Stomach (tissue), 9 donors: ENCODE results near the gene TFAM. TPM values are rescaled to one million over a fixed set of nuclear protein-coding genes. Genes with fewer than 3 reads are reported as not detected.

Experiments used
- DNase-seq, 2 donors: peaks; one replicate each; pipeline versions ENCODE4 v3.0.0 to v3.0.0-alpha.2; 2013 to 2019
- H3K27ac ChIP-seq, 5 donors: fragments of 200-600 bp in 4 of 5; sonication (generic) in 4 of 5; one replicate each; pipeline ENCODE4 v1.5.1; 2013 to 2019; ENCODE audit warnings: mild to moderate bottlenecking in 1 of 5, moderate library complexity in 1 of 5
- H3K27me3 ChIP-seq, 3 donors: fragments of 200-600 bp; sonication (generic); one replicate each; pipeline ENCODE4 v1.5.1; 2017 to 2019; ENCODE audit warnings: mixed run types in 1 of 3
- H3K36me3 ChIP-seq, 4 donors: fragments of 200-600 bp; sonication (generic); 1 replicate in 3 of 4; 2 replicates in 1 of 4; pipeline ENCODE4 v1.5.1; 2016 to 2019
- H3K4me1 ChIP-seq, 4 donors: fragments of 200-600 bp; sonication (generic); one replicate each; pipeline ENCODE4 v1.5.1; 2016 to 2019
- H3K4me3 ChIP-seq, 4 donors: fragments of 200-600 bp; sonication (generic) in 3 of 4; one replicate each; pipeline ENCODE4 v1.5.1; 2016 to 2019; ENCODE audit warnings: mild to moderate bottlenecking in 1 of 4
- H3K9me3 ChIP-seq, 4 donors: fragments of 200-600 bp; sonication (generic); one replicate each; pipeline ENCODE4 v1.5.1; 2016 to 2019
- CTCF ChIP-seq, 7 experiments: fragments of 450-650 bp in 4 of 7; fragments of 200-600 bp in 3 of 7; sonication (generic) in 3 of 7; IDR thresholded peaks; one replicate each; pipeline ENCODE4 v1.5.1; 2016 to 2019; ENCODE audit warnings: antibody characterized with exemption in 7 of 7, control low read depth in 2 of 7, mild to moderate bottlenecking in 1 of 7
- EP300 ChIP-seq: sonication (generic); formaldehyde crosslinking; IDR thresholded peaks from one replicate; pipeline ENCODE4 v1.6.1; 2017; ENCODE audit warnings: antibody characterized with exemption
- POLR2A ChIP-seq, 4 donors: fragments of 450-650 bp; IDR thresholded peaks; one replicate each; pipeline ENCODE4 v1.6.1; 2016; ENCODE audit warnings: antibody characterized with exemption in 4 of 4, control low read depth in 2 of 4, mild to moderate bottlenecking in 1 of 4, moderate library complexity in 1 of 4
- POLR2AphosphoS5 ChIP-seq, 3 donors: sonication (generic); formaldehyde crosslinking; IDR thresholded peaks; one replicate each; pipeline ENCODE4 v1.6.1; 2016; ENCODE audit warnings: antibody characterized with exemption in 3 of 3
- WGBS, 5 donors: extraction: QIAGEN DNeasy Blood & Tissue Kit in 3 of 5; methylation state at CpG; one replicate each; pipeline versions ENCODE4 v1.1.5 to v1.1.7; 2013 to 2018; 5-methylcytosine and 5-hydroxymethylcytosine counted together
- intact Hi-C: fragments of 100-400 bp; cut with DNase I; formaldehyde crosslinking; loops from one replicate; pipeline ENCODE4 v1.15.1; 2023; ENCODE audit warnings: low total_unique reads
- polyA plus RNA-seq, 3 donors: library from polyadenylated mRNA; stranded (reverse); fragments of 200-250 nt; gene quantifications; one replicate each; pipeline ENCODE4 v1.2.3, GENCODE V29; 2013
- total RNA-seq, 5 donors: library from RNA; depleted of rRNA; stranded (reverse); fragments of >200 nt; gene quantifications; one replicate each; pipeline versions ENCODE4 v1.1.0 to v1.2.3, GENCODE V29; 2014 to 2016
- donor health status: healthy with polysubstance abuse.
- donor health status: Bipolar disorder and iron deficiency.
- donor health status: healthy.

The TFAM gene
- total and polyA plus RNA-seq, 8 donors, result 4.9 to 39.7 (median 16.8) TPM

GRCh38 chr10:58431903-58432302 lies 46.7 kb downstream of the TFAM start:
- no peak for DNase-seq
- Histone ChIP-seq H3K27me3 (no peaks in the 10 kb centered on the region), H3K27ac (no peak overlapping the region), H3K9me3 (no peaks in the 10 kb centered on the region), H3K4me3 (no peak overlapping the region), H3K4me1 (peaks cover 0 to 4% (median 0%) of the 10 kb centered on the region in 4 donors), H3K36me3 (no peaks in the 10 kb centered on the region)
- TF ChIP-seq CTCF (IDR thresholded peaks at IDR 0.05) (no peak), POLR2AphosphoS5 (IDR thresholded peaks at IDR 0.05) (no peak), POLR2A (IDR thresholded peaks at IDR 0.05) (no peak), EP300 (no peak)
- intact Hi-C loops, result no loop called here
- 82 to 91% (median 88%) methylated on average over 2 of the region's 2 CpGs for WGBS, 5 donors

- Histone ChIP-seq H3K27me3 (no peaks in the 10 kb centered on the region), H3K27ac (no peak overlapping the region), H3K36me3 (no peaks in the 10 kb centered on the region), H3K4me3 (no peak overlapping the region), H3K4me1 (peaks cover 0 to 4% (median 0%) of the 10 kb centered on the region in 4 donors), H3K9me3 (no peaks in the 10 kb centered on the region)
- peak in 1 of 2 donors; percentile 51 for DNase-seq
- TF ChIP-seq POLR2A (IDR thresholded peaks at IDR 0.05), result no peak
- no peak for TF ChIP-seq POLR2AphosphoS5 (IDR thresholded peaks at IDR 0.05)
- TF ChIP-seq CTCF (IDR thresholded peaks at IDR 0.05), result no peak
- no peak for TF ChIP-seq EP300
- WGBS, 5 donors, result 59 to 81% (median 66%) methylated on average over 2 of the region's 2 CpGs
- intact Hi-C loops, result no loop called here
These were observed 47.9 kb downstream of the TFAM start for GRCh38 chr10:58433066-58433465.

GRCh38 chr10:58433571-58433970 lies 48.4 kb downstream of the TFAM start:
- DNase-seq, result no peak

GRCh38 chr10:58435297-58435985 lies 50.2 kb downstream of the TFAM start:
- no peaks in the 10 kb centered on the region for H3K36me3 ChIP-seq
- no peak for DNase-seq
- peaks cover 0 to 4% (median 0%) of the 10 kb centered on the region in 4 donors for H3K4me1 ChIP-seq
- peak overlapping the region in 1 of 5 donors; percentile 41 for H3K27ac ChIP-seq
- H3K9me3 ChIP-seq, result peaks cover 0 to 9% (median 0%) of the 10 kb centered on the region in 4 donors
- no peak overlapping the region for H3K4me3 ChIP-seq
- WGBS, 5 donors, result 30 to 62% (median 44%) methylated on average over 2 of the region's 2 CpGs
- intact Hi-C loops, result no loop called here
- TF ChIP-seq CTCF (IDR thresholded peaks at IDR 0.05), result no peak
- no peak for TF ChIP-seq POLR2A (IDR thresholded peaks at IDR 0.05)
- peak in 2 of 3 donors; percentile 55 to 74 for TF ChIP-seq POLR2AphosphoS5 (IDR thresholded peaks at IDR 0.05)
- TF ChIP-seq EP300, result no peak
- no peaks in the 10 kb centered on the region for H3K27me3 ChIP-seq

More at GRCh38 chr10:58433571-58433970, 48.4 kb downstream of the TFAM start:
- Histone ChIP-seq H3K9me3 (no peaks in the 10 kb centered on the region), H3K4me1 (peaks cover 0 to 4% (median 0%) of the 10 kb centered on the region in 4 donors), H3K36me3 (no peaks in the 10 kb centered on the region), H3K27ac (no peak overlapping the region), H3K27me3 (no peaks in the 10 kb centered on the region), H3K4me3 (no peak overlapping the region)
- 77 to 87% (median 82%) methylated on average over 5 of the region's 5 CpGs for WGBS, 5 donors
- TF ChIP-seq EP300, result no peak
- no peak for TF ChIP-seq POLR2A (IDR thresholded peaks at IDR 0.05)
- TF ChIP-seq CTCF (IDR thresholded peaks at IDR 0.05), result no peak
- TF ChIP-seq POLR2AphosphoS5 (IDR thresholded peaks at IDR 0.05), result no peak
- intact Hi-C loops, result no loop called here
